HepG2 (cell line): ENCODE measurements around the gene DNAJC5. TPM values are rescaled to one million over a fixed set of nuclear protein-coding genes. Genes with fewer than 3 reads are reported as not detected.

Source experiments
- CHD4 ChIP-seq: fragments of 200-600 bp; sonication (generic); IDR thresholded peaks from 2 replicates; pipeline ENCODE4 v1.7.0; 2017; ENCODE audit warnings: mild to moderate bottlenecking, low read length, borderline replicate concordance
- HIVEP1 ChIP-seq: sonication (generic); formaldehyde crosslinking; IDR thresholded peaks from 2 replicates; pipeline ENCODE4 v1.4.0; 2020; ENCODE audit warnings: mild to moderate bottlenecking, missing genetic modification reagents
- IRX3 ChIP-seq: sonication (generic); formaldehyde crosslinking; IDR thresholded peaks from 2 replicates; pipeline ENCODE4 v1.8.1; 2023; ENCODE audit warnings: mild to moderate bottlenecking, low read depth, missing genetic modification reagents, borderline replicate concordance
- MTF2 ChIP-seq: sonication (generic); formaldehyde crosslinking; IDR thresholded peaks from 2 replicates; pipeline ENCODE4 v1.5.0; 2020; ENCODE audit warnings: missing genetic modification reagents, borderline replicate concordance
- NCOA5 ChIP-seq: sonication (generic); formaldehyde crosslinking; IDR thresholded peaks from 2 replicates; pipeline ENCODE4 v1.4.0; 2020; ENCODE audit warnings: missing genetic modification reagents
- RNF2 ChIP-seq: fragments of 450-650 bp; conservative IDR thresholded peaks from 2 replicates; pipeline ENCODE4 v1.6.1; 2016; ENCODE audit warnings: low read depth
- SAP130 ChIP-seq: IDR thresholded peaks from 2 replicates; pipeline ENCODE4 v1.6.1; 2016; ENCODE audit warnings: low read depth
- SKI ChIP-seq: fragments of 450-650 bp; IDR thresholded peaks from one replicate; pipeline ENCODE4 v1.6.1; 2018; ENCODE audit warnings: mild to moderate bottlenecking; ENCODE audit not compliant: partially characterized antibody
- SNRNP70 ChIP-seq: fragments of 200-400 bp; formaldehyde crosslinking; IDR thresholded peaks from 2 replicates; pipeline ENCODE4 v1.6.1; 2017; ENCODE audit warnings: mild to moderate bottlenecking, low read depth, low read length, moderate library complexity
- TGIF2 ChIP-seq: IDR thresholded peaks from 2 replicates; pipeline ENCODE4 v1.6.1; 2016; ENCODE audit warnings: control low read depth, missing compliant biosample characterization
- ZNF441 ChIP-seq: sonication (generic); formaldehyde crosslinking; IDR thresholded peaks from 2 replicates; pipeline ENCODE4 v1.7.0; 2021; ENCODE audit warnings: missing genetic modification reagents, borderline replicate concordance
- ZNF776 ChIP-seq: sonication (generic); formaldehyde crosslinking; IDR thresholded peaks from 2 replicates; pipeline ENCODE4 v1.4.0; 2020; ENCODE audit warnings: mild to moderate bottlenecking, missing genetic modification reagents
- polyA plus RNA-seq, 8 experiments: library from polyadenylated mRNA; depleted of rRNA in 3 of 8; stranded (reverse) in 7 of 8; unstranded in 1 of 8; fragments of >200 nt; fragmentation: Illumina TruSeq in 4 of 8; extraction: Trizol in 4 of 8; gene quantifications; 2 replicates each; pipeline versions ENCODE4 v1.2.1 to v1.2.3, GENCODE V29; 2011 to 2016; ENCODE audit warnings: low read depth in 4 of 8, missing spikeins in 1 of 8, mixed read lengths in 1 of 8; ENCODE audit not compliant: insufficient read depth in 1 of 8
- total RNA-seq, 5 experiments: library from RNA; depleted of rRNA; stranded (reverse); fragments of >200 nt; fragmentation: Illumina TruSeq; extraction: Trizol; gene quantifications; 2 replicates each; pipeline ENCODE4 v1.2.3, GENCODE V29; 2016; ENCODE audit warnings: low read depth in 1 of 5
- TF ChIP-seq, protein P1 (sequence below): sonication (generic); formaldehyde crosslinking; IDR thresholded peaks from 2 replicates; pipeline ENCODE4 v1.8.0; 2022; ENCODE audit warnings: missing genetic modification reagents, mild to moderate bottlenecking, borderline replicate concordance
- TF ChIP-seq, protein P2 (sequence below): IDR thresholded peaks from 2 replicates; pipeline ENCODE4 v1.6.1; 2016; ENCODE audit warnings: missing compliant biosample characterization, missing genetic modification reagents, borderline replicate concordance
- TF ChIP-seq, protein P3 (sequence below): sonication (generic); formaldehyde crosslinking; IDR thresholded peaks from 2 replicates; pipeline ENCODE4 v1.9.0; 2021; ENCODE audit warnings: missing genetic modification reagents, mild to moderate bottlenecking, borderline replicate concordance
- TF ChIP-seq, protein P4 (sequence below): sonication (generic); formaldehyde crosslinking; IDR thresholded peaks from 2 replicates; pipeline ENCODE4 v1.8.1; 2022; ENCODE audit warnings: low read depth, mild to moderate bottlenecking, missing genetic modification reagents

The DNAJC5 gene
- total and polyA plus RNA-seq, 2 of the 13 experiments (the other 11 are each of a cell fraction or from before 2014, with no cell fraction given), result 42.8 to 64.5 TPM

DNA sequence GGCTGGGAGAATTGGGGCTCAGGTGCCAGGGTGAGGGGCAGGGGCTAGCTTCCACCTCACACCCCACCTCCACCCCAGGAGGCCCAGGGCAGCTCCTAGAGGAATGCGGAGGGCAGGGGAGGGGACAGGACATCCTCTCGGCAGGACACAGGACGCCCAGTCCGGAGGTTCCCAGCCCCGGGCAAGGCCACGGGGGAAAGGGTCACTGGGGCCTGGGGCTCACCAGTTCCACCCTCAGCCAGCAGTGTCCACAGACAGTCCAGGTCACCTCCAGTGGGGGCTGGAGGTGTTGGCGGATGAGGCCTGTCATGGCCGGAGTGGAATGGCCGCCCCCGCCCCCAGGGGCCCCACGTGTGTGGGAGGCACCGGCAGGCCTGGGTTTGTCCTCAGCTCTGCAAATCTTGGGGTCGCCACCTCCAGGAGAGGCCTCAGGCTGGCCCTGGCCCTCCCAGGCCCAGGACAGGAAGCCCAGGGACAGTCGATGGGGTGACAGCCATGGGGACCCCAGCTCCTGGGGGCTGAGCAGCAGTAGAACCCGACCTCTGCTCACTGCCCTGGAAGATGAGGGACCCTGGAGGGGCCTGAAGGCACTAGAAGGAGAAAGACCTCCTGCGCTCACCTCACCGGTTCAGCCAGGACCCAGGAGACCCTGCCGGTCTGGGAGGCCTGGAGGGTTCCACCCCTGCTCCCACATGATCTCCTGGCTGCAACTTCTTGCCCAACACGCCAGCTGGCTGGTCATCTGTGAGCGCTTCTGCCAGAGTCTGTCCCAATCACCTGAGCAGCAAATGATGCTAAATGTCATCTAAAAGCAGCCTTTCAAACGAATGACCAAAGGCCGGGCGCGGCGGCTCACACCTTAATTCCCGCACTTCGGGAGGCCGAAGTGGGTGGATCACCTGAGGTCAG is 46.7 kb upstream of the DNAJC5 start (continued):
- TF ChIP-seq, protein P1, sequence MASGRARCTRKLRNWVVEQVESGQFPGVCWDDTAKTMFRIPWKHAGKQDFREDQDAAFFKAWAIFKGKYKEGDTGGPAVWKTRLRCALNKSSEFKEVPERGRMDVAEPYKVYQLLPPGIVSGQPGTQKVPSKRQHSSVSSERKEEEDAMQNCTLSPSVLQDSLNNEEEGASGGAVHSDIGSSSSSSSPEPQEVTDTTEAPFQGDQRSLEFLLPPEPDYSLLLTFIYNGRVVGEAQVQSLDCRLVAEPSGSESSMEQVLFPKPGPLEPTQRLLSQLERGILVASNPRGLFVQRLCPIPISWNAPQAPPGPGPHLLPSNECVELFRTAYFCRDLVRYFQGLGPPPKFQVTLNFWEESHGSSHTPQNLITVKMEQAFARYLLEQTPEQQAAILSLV (CRISPR knock-in tag), result 0 out of 2 replicates have a peak, but pooled peaks have one; percentile 61
- TF ChIP-seq, protein P2, sequence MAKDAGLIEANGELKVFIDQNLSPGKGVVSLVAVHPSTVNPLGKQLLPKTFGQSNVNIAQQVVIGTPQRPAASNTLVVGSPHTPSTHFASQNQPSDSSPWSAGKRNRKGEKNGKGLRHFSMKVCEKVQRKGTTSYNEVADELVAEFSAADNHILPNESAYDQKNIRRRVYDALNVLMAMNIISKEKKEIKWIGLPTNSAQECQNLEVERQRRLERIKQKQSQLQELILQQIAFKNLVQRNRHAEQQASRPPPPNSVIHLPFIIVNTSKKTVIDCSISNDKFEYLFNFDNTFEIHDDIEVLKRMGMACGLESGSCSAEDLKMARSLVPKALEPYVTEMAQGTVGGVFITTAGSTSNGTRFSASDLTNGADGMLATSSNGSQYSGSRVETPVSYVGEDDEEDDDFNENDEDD (CRISPR knock-in tag), result peak; percentile 9; the same call in 1 of the 2 replicates
- TF ChIP-seq MTF2 (CRISPR knock-in tag) (no peak; the same call in 1 of the 2 replicates), CHD4 (no peak), SKI (no peak), ZNF441 (CRISPR knock-in tag) (no peak; the same call in 1 of the 2 replicates), ZNF776 (CRISPR knock-in tag) (no peak), HIVEP1 (CRISPR knock-in tag) (peak; percentile 31), SAP130 (no peak; the same call in 1 of the 2 replicates), NCOA5 (no peak), SNRNP70 (no peak), RNF2 (no peak), TGIF2 (CRISPR knock-in tag) (no peak), IRX3 (CRISPR knock-in tag) (0 out of 2 replicates have a peak, but pooled peaks have one; percentile 43)
- TF ChIP-seq, protein P3, sequence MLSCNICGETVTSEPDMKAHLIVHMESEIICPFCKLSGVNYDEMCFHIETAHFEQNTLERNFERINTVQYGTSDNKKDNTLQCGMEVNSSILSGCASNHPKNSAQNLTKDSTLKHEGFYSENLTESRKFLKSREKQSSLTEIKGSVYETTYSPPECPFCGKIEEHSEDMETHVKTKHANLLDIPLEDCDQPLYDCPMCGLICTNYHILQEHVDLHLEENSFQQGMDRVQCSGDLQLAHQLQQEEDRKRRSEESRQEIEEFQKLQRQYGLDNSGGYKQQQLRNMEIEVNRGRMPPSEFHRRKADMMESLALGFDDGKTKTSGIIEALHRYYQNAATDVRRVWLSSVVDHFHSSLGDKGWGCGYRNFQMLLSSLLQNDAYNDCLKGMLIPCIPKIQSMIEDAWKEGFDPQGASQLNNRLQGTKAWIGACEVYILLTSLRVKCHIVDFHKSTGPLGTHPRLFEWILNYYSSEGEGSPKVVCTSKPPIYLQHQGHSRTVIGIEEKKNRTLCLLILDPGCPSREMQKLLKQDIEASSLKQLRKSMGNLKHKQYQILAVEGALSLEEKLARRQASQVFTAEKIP (CRISPR knock-in tag), result no peak
- TF ChIP-seq, protein P4, sequence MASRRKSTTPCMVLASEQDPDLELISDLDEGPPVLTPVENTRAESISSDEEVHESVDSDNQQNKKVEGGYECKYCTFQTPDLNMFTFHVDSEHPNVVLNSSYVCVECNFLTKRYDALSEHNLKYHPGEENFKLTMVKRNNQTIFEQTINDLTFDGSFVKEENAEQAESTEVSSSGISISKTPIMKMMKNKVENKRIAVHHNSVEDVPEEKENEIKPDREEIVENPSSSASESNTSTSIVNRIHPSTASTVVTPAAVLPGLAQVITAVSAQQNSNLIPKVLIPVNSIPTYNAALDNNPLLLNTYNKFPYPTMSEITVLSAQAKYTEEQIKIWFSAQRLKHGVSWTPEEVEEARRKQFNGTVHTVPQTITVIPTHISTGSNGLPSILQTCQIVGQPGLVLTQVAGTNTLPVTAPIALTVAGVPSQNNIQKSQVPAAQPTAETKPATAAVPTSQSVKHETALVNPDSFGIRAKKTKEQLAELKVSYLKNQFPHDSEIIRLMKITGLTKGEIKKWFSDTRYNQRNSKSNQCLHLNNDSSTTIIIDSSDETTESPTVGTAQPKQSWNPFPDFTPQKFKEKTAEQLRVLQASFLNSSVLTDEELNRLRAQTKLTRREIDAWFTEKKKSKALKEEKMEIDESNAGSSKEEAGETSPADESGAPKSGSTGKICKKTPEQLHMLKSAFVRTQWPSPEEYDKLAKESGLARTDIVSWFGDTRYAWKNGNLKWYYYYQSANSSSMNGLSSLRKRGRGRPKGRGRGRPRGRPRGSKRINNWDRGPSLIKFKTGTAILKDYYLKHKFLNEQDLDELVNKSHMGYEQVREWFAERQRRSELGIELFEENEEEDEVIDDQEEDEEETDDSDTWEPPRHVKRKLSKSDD, result no peak
